ENCODE data around the gene SERGEF. TPM values are rescaled to one million over a fixed set of nuclear protein-coding genes. Genes with fewer than 3 reads are reported as not detected.

SERGEF gene
- total and polyA plus RNA-seq, 10 of the 15 experiments (the other 5 are each of a cell fraction or from before 2014, with no cell fraction given): 14.6 to 27.8 (median 22.4) TPM

DNA sequence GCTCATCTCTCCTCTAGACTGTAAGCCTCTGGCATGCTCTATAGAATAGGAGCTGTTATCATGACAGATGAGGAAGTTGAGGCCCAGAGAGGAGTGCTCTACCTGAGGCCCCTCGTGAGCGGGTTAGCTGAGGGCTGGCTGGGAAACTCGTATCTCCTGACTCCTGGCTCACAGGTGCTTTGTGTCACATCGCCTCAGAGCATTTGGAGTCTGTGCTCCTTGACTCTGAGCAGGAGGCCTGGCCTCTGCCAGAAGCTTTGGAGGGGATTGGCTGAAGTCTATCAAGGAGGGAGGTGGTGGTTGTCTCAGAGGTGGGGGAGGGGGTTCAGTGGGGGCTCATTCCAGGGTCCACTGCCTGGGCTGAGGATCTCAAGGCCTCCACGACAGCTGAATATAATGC is 270.8 kb downstream of the SERGEF start:
- WGBS (ENCODE audit: insufficient coverage, insufficient replicate concordance, low lambda C conversion rate, missing lambda C conversion rate): 6% methylated on average over 5 of the region's 5 CpGs
- Histone ChIP-seq H3K4me1 (ENCODE audit: control insufficient read depth, insufficient read depth, low read length) (no peaks in the 10 kb centered on the region), H3K27ac (ENCODE audit: control insufficient read depth, insufficient read depth) (no peak overlapping the region), H3K27me3 (replicated peaks in 1 of 2; ENCODE audit: control insufficient read depth in 2 of 2, insufficient read depth in 2 of 2, low read length in 1 of 2) (peaks cover 0 to 4% of the 10 kb centered on the region in 2 experiments; a peak in 1 of 4 replicates), H3K79me2 (ENCODE audit: control insufficient read depth, insufficient read depth, low read length) (no peaks in the 10 kb centered on the region), H3K4me2 (ENCODE audit: control insufficient read depth, insufficient read depth) (no peak overlapping the region), H2AFZ (ENCODE audit: control insufficient read depth, low read depth, low read length) (no peak overlapping the region), H3K4me3 (no peak overlapping the region), H3K36me3 (ENCODE audit: control insufficient read depth in 2 of 2, insufficient read depth in 2 of 2, low read length in 1 of 2) (no peaks in the 10 kb centered on the region), H3K9me3 (replicated peaks; ENCODE audit: control insufficient read depth, insufficient read depth, low read length) (no peaks in the 10 kb centered on the region), H4K20me1 (ENCODE audit: control insufficient read depth, insufficient read depth) (no peaks in the 10 kb centered on the region), H3K9ac (ENCODE audit: control insufficient read depth, insufficient read depth, low read length) (no peak overlapping the region)
- no TSS peak for BruUV-seq (replicated peaks)
- ATAC-seq (no peak), FAIRE-seq (no peak), DNase-seq (ENCODE audit: low read depth, low spot score) (no peak)
- ChIA-PET CTCF (interaction anchor here (0.6 to 1.7 kb wide), 2 partner anchors 11 kb away, joined by 3 to 5 read pairs; no protein-coding TSS in a partner anchor), POLR2A (no interaction called here), SMC1A (ENCODE audit: uncharacterized antibody, unreplicated experiment) (interaction anchor here (1.4 kb wide), 1 partner anchor 11 kb away, joined by 5 read pairs; no protein-coding TSS in a partner anchor), RAD21 (ENCODE audit: unreplicated experiment) (no interaction called here)
- TF ChIP-seq, protein P1, sequence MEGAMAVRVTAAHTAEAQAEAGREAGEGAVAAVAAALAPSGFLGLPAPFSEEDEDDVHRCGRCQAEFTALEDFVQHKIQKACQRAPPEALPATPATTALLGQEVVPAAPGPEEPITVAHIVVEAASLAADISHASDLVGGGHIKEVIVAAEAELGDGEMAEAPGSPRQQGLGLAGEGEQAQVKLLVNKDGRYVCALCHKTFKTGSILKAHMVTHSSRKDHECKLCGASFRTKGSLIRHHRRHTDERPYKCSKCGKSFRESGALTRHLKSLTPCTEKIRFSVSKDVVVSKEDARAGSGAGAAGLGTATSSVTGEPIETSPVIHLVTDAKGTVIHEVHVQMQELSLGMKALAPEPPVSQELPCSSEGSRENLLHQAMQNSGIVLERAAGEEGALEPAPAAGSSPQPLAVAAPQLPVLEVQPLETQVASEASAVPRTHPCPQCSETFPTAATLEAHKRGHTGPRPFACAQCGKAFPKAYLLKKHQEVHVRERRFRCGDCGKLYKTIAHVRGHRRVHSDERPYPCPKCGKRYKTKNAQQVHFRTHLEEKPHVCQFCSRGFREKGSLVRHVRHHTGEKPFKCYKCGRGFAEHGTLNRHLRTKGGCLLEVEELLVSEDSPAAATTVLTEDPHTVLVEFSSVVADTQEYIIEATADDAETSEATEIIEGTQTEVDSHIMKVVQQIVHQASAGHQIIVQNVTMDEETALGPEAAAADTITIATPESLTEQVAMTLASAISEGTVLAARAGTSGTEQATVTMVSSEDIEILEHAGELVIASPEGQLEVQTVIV (IDR thresholded peaks at IDR 0.05; ENCODE audit: borderline replicate concordance, partially characterized antibody): no peak
- TF ChIP-seq NFIC (IDR thresholded peaks at IDR 0.05; ENCODE audit: low read depth, low read length): no peak
- TF ChIP-seq SPI1 (IDR thresholded peaks at IDR 0.05; ENCODE audit: borderline replicate concordance, insufficient read depth, low read depth, low read length): no peak
- TF ChIP-seq RCOR1 (conservative IDR thresholded peaks at IDR 0.05; ENCODE audit: low read depth, low read length): no peak
- no peak for TF ChIP-seq ZNF274 (IDR thresholded peaks at IDR 0.05; ENCODE audit: insufficient read depth, insufficient read length)
- TF ChIP-seq, protein P2, sequence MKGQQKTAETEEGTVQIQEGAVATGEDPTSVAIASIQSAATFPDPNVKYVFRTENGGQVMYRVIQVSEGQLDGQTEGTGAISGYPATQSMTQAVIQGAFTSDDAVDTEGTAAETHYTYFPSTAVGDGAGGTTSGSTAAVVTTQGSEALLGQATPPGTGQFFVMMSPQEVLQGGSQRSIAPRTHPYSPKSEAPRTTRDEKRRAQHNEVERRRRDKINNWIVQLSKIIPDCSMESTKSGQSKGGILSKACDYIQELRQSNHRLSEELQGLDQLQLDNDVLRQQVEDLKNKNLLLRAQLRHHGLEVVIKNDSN (IDR thresholded peaks at IDR 0.05; ENCODE audit: borderline replicate concordance, extremely low read length, insufficient read depth, low read depth, low read length): no peak
- no peak for TF ChIP-seq NR2F1 (conservative IDR thresholded peaks at IDR 0.05)
- no peak for TF ChIP-seq SUZ12 (IDR thresholded peaks at IDR 0.05; ENCODE audit: unreplicated experiment)
- no peak for TF ChIP-seq ZBED1 (IDR thresholded peaks at IDR 0.05; ENCODE audit: borderline replicate concordance)
- TF ChIP-seq, protein P3, sequence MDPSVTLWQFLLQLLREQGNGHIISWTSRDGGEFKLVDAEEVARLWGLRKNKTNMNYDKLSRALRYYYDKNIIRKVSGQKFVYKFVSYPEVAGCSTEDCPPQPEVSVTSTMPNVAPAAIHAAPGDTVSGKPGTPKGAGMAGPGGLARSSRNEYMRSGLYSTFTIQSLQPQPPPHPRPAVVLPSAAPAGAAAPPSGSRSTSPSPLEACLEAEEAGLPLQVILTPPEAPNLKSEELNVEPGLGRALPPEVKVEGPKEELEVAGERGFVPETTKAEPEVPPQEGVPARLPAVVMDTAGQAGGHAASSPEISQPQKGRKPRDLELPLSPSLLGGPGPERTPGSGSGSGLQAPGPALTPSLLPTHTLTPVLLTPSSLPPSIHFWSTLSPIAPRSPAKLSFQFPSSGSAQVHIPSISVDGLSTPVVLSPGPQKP (IDR thresholded peaks at IDR 0.05; ENCODE audit: low read depth, low read length): no peak
- no peak for TF ChIP-seq FOS (IDR thresholded peaks at IDR 0.05; ENCODE audit: borderline replicate concordance, extremely low read depth, insufficient read length)
- TF ChIP-seq ZNF207 (IDR thresholded peaks at IDR 0.05; ENCODE audit: borderline replicate concordance): no peak
- in situ Hi-C loops (cut with MboI): no loop called here
- intact Hi-C loops (cut with micrococcal nuclease; ENCODE audit: unreplicated experiment): no loop called here
